ENCODE data around the gene UBA52. TPM values are rescaled to one million over a fixed set of nuclear protein-coding genes. Genes with fewer than 3 reads are reported as not detected.
"Not testable (repeated sequence)": the region's sequence is repeated elsewhere in the genome, so short reads cannot be mapped to it uniquely, and the experiment has no call there.

The UBA52 gene
- total RNA-seq, 1 donor from 2014 or later: 625 TPM

DNA sequence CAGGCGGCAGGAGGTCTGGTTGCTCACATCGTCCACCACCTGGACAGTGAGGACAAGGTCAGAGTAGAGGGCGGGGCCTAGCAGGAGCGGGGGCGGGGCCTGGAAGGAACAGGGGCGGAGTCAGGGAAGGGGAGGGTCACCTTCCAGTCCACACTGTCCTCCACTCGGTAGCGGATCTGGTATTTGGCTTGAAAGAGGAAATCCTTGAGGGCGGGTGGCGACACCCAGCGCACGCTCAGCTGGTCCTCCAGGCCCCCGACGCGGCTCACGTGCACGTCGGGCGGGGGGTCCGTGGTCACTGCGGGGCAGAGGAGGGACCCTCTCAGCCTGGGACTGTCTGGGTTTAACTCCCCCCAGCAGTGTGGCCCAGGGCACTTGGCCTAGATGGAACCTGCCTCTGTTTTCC is 25.1 kb downstream of the UBA52 start:
- Histone ChIP-seq H3K27ac (no peak overlapping the region), H3K9me3 (ENCODE audit: low read depth) (no peaks in the 10 kb centered on the region), H3K27me3 (peaks cover 76% of the 10 kb centered on the region), H3K4me2 (no peak overlapping the region), H3K36me3 (no peaks in the 10 kb centered on the region), H3F3A (ENCODE audit: low read depth) (peaks cover 24% of the 10 kb centered on the region), H3K9ac (no peak overlapping the region), H3K4me1 (peaks cover 27% of the 10 kb centered on the region), H3K79me2 (ENCODE audit: low read depth) (no peaks in the 10 kb centered on the region), H3K4me3 (no peak overlapping the region), H4K20me1 (ENCODE audit: low read depth) (peaks cover 4% of the 10 kb centered on the region), H2AFZ (replicated peaks) (no peak overlapping the region)
- DNase-seq (ENCODE audit: low spot score): peak; percentile 61
- TF ChIP-seq EZH2 (IDR thresholded peaks at IDR 0.05) (no peak), CTCF (IDR thresholded peaks at IDR 0.05) (no peak), EZH2phosphoT487 (IDR thresholded peaks at IDR 0.05) (no peak)
- Mint-ChIP-seq H3K9me3 (no peaks in the 10 kb centered on the region), H3K36me3 (no peaks in the 10 kb centered on the region), H3K27ac (no peak overlapping the region), H3K27me3 (ENCODE audit: insufficient read depth, low read depth) (peaks cover 21% of the 10 kb centered on the region), H3K4me1 (peaks cover 18% of the 10 kb centered on the region), H3K4me3 (peak overlapping the region; percentile 60)

DNA sequence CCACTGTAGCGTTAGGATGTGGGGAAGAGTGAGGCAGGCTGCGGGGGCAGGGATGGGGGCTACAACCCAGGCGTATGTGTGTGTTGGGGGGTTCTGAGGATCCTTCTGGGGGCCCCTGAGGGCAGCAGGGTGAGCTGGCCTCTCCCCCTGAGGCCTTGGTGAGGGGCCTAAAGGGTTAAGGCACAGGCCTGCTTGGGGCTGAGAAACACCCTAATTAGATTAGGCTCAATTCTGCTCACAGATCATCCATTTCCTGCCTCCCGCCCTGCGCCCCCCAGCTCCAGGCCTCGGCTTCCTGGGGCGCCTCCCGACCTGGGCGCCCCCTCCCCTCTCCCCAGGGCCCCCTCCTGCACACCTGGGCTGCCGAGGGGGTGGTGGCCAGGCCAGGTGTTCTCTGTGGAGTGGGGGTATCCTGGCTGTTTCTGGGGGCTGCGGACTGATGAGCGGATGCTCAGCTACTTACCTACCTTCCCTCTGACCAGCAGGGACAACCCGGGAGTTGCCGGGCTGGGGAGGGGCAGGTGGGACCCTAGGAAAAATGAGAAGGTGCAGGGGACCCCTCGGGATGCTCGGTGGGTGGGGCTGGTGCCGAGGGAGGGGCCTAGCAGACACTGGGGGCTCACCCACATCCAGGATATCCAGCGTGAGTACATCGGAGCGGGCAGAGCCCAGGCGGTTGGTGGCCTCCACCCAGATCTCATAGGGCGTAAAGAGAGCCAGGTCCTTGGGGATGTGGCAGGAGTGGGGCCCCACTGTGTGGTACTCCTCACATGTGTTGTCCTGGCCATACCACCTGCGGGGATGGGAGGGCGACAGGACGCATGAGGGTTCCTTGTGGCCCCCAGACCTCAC is 26.4 kb downstream of the UBA52 start:
- Histone ChIP-seq H4K20me1 (ENCODE audit: low read depth) (peaks cover 10% of the 10 kb centered on the region), H3K79me2 (ENCODE audit: low read depth) (no peaks in the 10 kb centered on the region), H3K4me2 (peak overlapping the region; percentile 64), H3K27ac (no peak overlapping the region), H3K9ac (no peak overlapping the region), H2AFZ (replicated peaks) (no peak overlapping the region), H3K4me3 (no peak overlapping the region), H3F3A (ENCODE audit: low read depth) (peaks cover 29% of the 10 kb centered on the region), H3K9me3 (ENCODE audit: low read depth) (no peaks in the 10 kb centered on the region), H3K27me3 (peaks cover 89% of the 10 kb centered on the region), H3K4me1 (peaks cover 27% of the 10 kb centered on the region), H3K36me3 (no peaks in the 10 kb centered on the region)
- Mint-ChIP-seq H3K36me3 (no peaks in the 10 kb centered on the region), H3K9me3 (no peaks in the 10 kb centered on the region), H3K27me3 (ENCODE audit: insufficient read depth, low read depth) (peaks cover 30% of the 10 kb centered on the region), H3K4me3 (no peak overlapping the region), H3K27ac (no peak overlapping the region), H3K4me1 (peaks cover 20% of the 10 kb centered on the region)
- TF ChIP-seq CTCF (IDR thresholded peaks at IDR 0.05) (no peak), EZH2 (IDR thresholded peaks at IDR 0.05) (no peak), EZH2phosphoT487 (IDR thresholded peaks at IDR 0.05) (no peak)
- peak; percentile 47 for DNase-seq (ENCODE audit: low spot score)

- Mint-ChIP-seq H3K9me3 (no peaks in the 10 kb centered on the region), H3K4me1 (peaks cover 20% of the 10 kb centered on the region), H3K27me3 (ENCODE audit: insufficient read depth, low read depth) (peaks cover 37% of the 10 kb centered on the region), H3K4me3 (no peak overlapping the region), H3K36me3 (no peaks in the 10 kb centered on the region), H3K27ac (no peak overlapping the region)
- Histone ChIP-seq H3K27ac (no peak overlapping the region), H3K79me2 (ENCODE audit: low read depth) (no peaks in the 10 kb centered on the region), H3K9ac (no peak overlapping the region), H3K36me3 (no peaks in the 10 kb centered on the region), H4K20me1 (ENCODE audit: low read depth) (peaks cover 25% of the 10 kb centered on the region), H3K9me3 (ENCODE audit: low read depth) (no peaks in the 10 kb centered on the region), H3K4me2 (no peak overlapping the region), H3K4me1 (peaks cover 27% of the 10 kb centered on the region), H2AFZ (replicated peaks) (no peak overlapping the region), H3F3A (ENCODE audit: low read depth) (peaks cover 31% of the 10 kb centered on the region), H3K4me3 (no peak overlapping the region), H3K27me3 (peaks cover 94% of the 10 kb centered on the region)
- TF ChIP-seq CTCF (IDR thresholded peaks at IDR 0.05) (no peak), EZH2 (IDR thresholded peaks at IDR 0.05) (no peak), EZH2phosphoT487 (IDR thresholded peaks at IDR 0.05) (no peak)
- DNase-seq (ENCODE audit: low spot score): no peak
These were observed 27.8 kb downstream of the UBA52 start for GRCh38 chr19:18599485-18599884.

DNA sequence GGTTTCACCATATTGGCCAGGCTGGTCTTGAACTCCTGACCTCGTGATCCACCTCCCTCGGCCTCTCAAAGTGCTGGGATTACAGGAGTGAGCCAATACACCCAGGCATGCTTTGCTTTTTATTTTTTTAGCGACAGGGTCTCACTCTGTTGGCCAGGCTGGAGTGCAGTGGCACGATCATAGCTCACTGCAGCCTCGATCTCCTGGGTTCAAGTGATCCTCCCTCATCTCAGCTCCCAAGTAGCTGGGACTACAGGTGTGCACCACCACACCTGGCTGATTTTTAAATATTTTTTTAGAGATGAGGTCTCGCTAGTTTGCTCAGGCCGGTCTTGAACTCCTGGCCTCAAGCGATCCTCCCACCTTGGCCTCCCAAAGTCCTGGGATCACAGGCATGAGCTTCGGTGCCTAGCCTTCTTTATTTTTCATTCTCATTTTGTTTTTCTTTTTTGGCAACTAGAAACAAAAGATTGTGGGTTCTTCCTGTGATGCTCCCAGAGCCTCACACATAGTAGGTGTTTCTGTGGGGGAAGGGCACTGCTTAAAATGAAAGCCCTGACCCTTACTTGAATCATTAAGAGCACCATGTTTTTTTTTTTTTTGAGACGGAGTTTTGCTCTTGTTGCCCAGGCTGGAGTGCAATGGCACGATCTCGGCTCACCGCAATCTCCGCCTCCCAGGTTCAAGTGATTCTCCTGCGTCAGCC is 29.2 kb downstream of the UBA52 start:
- DNase-seq (ENCODE audit: low spot score); H3K79me2 ChIP-seq (ENCODE audit: low read depth); H3K4me3 Mint-ChIP-seq; H3K9me3 ChIP-seq (ENCODE audit: low read depth); H3K36me3 ChIP-seq; H3K9me3 Mint-ChIP-seq; H3K9ac ChIP-seq; H2AFZ ChIP-seq (replicated peaks); H3K27ac ChIP-seq; H3K4me3 ChIP-seq; H3K4me2 ChIP-seq; H3K27ac Mint-ChIP-seq; H3K36me3 Mint-ChIP-seq: not testable (repeated sequence)
- peaks cover 47% of the 10 kb centered on the region for H3K27me3 Mint-ChIP-seq (ENCODE audit: insufficient read depth, low read depth)
- Histone ChIP-seq H3K27me3 (peaks cover 95% of the 10 kb centered on the region), H3F3A (ENCODE audit: low read depth) (peaks cover 34% of the 10 kb centered on the region), H3K4me1 (peaks cover 22% of the 10 kb centered on the region), H4K20me1 (ENCODE audit: low read depth) (peaks cover 38% of the 10 kb centered on the region)
- peaks cover 19% of the 10 kb centered on the region for H3K4me1 Mint-ChIP-seq
